AG20443 (cell line): ENCODE results near the gene LIMS1.
"Not testable (repeated sequence)": the region's sequence is repeated elsewhere in the genome, so short reads cannot be mapped to it uniquely, and the experiment has no call there.

Experiments
- DNase-seq: peaks from one replicate; pipeline ENCODE4 v3.0.0; 2012; ENCODE audit warnings: low spot score, mixed read lengths

Gene LIMS1

GRCh38 chr2:108664089-108664488 lies 129.8 kb downstream of the LIMS1 start:
- DNase-seq: not testable (repeated sequence)

- DNase-seq: not testable (repeated sequence)
Observed at GRCh38 chr2:108664979-108665378, 130.7 kb downstream of the LIMS1 start.

- not testable (repeated sequence) for DNase-seq
Observed at GRCh38 chr2:108665975-108666374, 131.7 kb downstream of the LIMS1 start.

GRCh38 chr2:108667140-108667539 lies 132.9 kb downstream of the LIMS1 start:
- not testable (repeated sequence) for DNase-seq

GRCh38 chr2:108670282-108670681 lies 136.0 kb downstream of the LIMS1 start:
- DNase-seq: not testable (repeated sequence)

GRCh38 chr2:108672200-108672805 lies 138.0 kb downstream of the LIMS1 start:
- DNase-seq: not testable (repeated sequence)

DNA sequence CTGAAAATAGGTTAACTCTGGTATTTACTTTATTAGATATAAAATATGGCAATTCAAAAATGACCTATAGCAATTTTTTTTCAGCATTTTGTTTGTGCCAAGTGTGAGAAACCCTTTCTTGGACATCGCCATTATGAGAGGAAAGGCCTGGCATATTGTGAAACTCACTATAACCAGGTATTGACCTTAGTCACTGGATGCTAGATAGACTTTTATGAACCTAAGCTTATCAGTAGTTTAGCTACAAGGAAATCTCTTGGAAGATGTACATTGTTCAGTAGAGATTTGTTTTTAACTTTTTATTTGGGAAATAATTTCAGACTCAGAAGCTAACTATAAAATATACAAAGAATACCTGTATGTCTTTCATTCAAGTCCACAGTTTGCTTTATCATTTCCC lies 142.3 kb downstream of the LIMS1 start:
- DNase-seq: not testable (repeated sequence)

DNA sequence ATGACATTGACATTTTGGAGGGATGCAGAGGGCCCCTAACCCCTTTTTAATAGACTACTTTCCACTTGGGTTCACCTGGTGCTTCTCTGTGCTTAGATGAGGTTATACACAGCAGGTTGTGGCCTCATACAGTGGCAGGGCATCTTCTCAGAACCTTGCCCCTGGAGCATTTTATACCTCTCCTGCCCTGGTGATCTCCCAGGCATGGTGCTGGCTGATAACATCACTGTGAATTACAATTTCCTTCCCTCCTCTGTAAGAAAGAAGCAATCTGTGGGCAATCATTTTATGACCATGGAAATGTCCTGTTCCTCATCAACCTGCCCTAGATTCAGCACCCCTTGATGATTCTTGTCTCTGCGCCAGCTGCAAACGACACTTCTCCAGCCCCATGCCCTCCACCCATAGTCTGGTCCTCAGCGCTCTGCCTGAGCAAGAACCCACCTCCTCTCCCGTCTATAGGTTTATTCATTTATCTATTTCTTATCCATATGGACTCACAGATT lies 143.0 kb downstream of the LIMS1 start:
- DNase-seq: not testable (repeated sequence)

DNA sequence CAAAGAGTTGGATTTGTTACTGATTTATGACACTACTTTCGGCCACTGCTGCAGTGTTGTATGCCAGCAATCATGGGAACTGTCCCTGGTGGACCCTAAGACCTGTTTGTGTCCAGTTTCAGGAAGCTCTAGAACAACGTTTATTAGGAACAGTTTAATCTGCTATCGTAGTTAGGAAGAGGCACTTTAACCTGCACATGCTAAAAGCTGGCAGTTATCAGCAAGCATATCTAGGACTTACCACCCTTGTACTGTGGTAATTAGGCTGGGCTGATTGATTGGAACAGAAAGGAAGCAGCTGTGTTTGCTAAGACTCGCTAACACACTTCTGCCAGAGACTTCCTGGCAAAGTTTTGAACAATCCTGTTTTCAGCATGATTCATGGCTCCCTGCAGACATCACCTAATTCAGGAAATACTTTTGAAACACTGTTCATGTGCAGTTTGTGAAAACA lies 144.0 kb downstream of the LIMS1 start:
- DNase-seq: peak; percentile 21

- not testable (repeated sequence) for DNase-seq
Observed at GRCh38 chr2:108680805-108681204, 146.5 kb downstream of the LIMS1 start.

DNA sequence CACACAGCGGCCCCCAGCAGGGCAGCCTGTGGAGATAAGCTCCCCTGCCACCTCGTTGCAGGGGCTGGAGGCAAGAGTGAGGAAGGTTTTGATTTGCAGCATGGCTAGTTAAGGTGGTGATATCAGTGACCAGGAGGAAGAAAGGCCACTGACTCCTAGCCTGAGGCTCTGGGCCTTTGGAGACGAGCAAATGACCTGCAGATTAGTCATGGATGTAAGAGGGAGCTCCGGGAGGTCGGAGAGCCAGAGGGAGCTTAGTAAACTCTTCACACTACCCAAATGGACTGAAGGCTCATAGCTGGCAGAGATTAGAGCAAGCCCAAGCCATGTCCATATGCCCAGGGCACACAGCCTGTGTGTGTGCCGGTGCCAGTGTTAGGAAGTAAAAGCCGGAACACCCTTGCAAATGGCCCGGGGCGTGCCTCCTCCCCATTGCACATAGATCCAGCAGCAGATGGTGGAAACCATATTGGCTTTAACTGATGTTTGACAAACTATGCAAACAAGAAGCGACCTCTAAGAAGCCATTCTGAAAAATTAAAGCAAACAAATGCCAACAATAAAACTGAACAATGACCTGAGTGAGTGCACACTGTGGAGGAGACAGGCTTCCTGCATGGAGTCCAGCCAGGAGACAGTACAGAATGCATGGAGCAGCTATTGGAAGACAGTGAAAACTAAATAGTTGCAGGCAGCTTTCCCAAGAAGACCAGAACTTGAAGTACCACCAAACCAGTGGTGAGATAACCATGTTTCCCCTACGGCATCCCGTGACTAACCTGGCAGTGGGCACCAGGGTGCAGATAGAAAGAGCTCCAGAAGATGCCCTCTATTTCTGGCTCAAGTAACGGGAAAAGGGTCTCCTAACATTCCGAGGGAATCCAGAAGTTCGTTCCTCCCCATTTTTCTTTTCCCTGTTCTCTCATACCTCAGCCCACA lies 154.8 kb downstream of the LIMS1 start:
- not testable (repeated sequence) for DNase-seq

- not testable (repeated sequence) for DNase-seq
Observed at GRCh38 chr2:108690001-108690400, 155.7 kb downstream of the LIMS1 start.

GRCh38 chr2:108691447-108691846 lies 157.2 kb downstream of the LIMS1 start:
- DNase-seq: no peak

DNA sequence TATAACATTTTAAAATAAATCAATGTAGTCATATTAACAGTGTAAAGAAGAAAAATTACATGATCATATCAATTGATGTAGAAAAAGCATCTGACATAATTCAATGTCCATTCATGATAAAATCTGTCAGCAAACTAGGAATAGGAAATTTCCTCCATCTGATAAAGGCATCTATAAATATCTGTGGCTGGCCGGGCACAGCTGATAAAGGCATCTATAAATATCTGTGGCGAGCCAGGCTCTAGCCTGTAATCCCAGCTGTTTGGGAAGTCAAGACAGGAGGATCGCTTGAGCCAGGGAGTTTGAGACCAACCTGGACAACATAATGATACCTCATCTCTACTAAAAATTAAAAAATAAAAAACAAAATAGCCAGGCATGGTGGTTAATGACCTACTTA lies 166.9 kb downstream of the LIMS1 start:
- no peak for DNase-seq

DNA sequence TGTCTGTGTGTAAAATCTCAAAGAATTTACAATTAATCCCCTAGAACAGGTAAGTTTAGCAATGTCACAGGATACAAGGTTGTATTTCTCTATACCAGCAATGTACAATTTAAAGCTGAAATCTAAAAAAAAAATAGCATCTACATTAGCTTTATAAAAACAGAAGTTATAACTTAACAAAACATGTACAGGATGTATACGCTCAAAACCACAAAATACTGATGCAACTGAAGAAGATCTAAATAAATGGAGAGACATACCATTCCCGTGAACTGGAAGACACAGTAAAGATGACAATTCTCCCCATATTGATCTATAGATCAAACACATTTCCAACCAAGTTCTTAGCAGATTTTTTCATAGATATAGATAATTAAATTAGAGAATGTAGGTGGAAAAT lies 167.5 kb downstream of the LIMS1 start:
- no peak for DNase-seq

DNA sequence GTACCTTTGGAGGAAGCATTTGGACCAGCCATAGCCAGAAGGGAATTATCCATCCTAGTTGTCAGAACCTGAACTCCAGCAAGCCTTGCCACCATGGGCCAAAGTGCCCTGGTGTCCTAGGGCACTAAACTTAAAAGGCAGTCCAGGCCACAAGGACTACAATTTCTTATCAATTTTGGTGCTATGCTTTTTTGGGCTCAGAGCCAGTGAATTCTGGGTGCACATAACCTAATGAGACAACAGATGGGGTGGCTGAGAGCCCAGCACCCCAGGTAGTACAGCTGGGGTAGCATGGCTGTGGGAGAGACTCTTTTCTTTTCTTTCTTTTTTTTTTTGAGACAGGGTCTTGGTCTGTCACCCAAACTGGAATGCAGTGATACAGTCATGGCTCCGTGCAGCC lies 170.6 kb downstream of the LIMS1 start:
- DNase-seq: no peak

DNA sequence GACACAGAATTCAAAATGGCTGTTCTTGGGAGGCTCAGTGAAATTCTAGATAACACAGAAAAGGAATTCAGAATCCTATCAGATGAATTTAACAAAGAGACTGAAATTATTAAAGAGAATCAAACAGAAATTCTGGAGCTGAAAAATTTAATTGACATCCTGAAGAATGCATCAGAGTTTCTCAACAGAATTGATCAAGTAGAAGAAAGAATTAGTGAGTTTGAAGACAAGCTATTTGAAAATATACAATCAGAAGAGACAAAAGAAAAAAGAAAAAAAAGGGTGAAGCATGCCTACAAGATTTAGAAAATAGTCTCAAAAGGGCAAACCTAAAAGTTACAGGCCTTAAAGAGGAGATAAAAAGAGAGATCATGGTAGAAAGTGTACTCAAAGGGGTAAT lies 173.0 kb downstream of the LIMS1 start:
- no peak for DNase-seq

- DNase-seq: not testable (repeated sequence)
Observed at GRCh38 chr2:108716971-108717370, 182.7 kb downstream of the LIMS1 start.

- DNase-seq: peak; percentile 96
Observed at GRCh38 chr2:108719149-108720044, 185.1 kb downstream of the LIMS1 start, which contains the start of gene RANBP2. Gene RANBP2, plus strand, starts transcription at chr2:108719482. Its CDS starts 125 bp downstream, at chr2:108719607.

- not testable (repeated sequence) for DNase-seq
Observed at GRCh38 chr2:108726048-108726447, 191.8 kb downstream of the LIMS1 start.

DNA sequence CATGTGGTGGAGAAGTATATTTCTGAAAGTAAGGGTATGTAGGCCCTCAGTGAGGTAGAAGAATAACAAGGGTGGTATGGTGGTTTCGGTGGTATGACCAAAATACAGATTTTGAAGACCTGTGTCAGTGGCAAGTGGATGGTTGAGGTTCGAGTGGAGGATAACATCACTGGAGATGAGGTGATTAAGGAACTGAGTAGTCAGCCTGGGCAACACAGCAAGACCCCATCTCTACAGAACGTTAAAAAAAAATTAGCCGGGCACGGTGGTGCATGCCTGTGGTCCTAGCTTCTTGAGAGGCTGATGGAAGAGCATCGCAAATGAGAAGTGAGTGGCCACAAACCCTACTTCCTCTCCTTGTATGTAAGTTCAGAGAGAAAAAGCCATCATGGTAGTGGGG lies 200.4 kb downstream of the LIMS1 start:
- not testable (repeated sequence) for DNase-seq
